DND-41 (cell line): Measurements from ENCODE around the gene ASB16.

ENCODE experiments used
- EZH2 ChIP-seq: IDR thresholded peaks from 3 replicates; pipeline ENCODE4 v1.6.1; 2012; ENCODE audit warnings: borderline replicate concordance, low read depth, mild to moderate bottlenecking, moderate library complexity, low read length, inconsistent platforms; ENCODE audit not compliant: severe bottlenecking
- TF ChIP-seq, protein P1 (sequence below): IDR thresholded peaks from 2 replicates; pipeline ENCODE4 v1.5.1; 2012; ENCODE audit warnings: borderline replicate concordance, low read length, moderate library complexity, mild to moderate bottlenecking; ENCODE audit not compliant: poor library complexity, severe bottlenecking; ENCODE audit errors: extremely low read depth

DNA sequence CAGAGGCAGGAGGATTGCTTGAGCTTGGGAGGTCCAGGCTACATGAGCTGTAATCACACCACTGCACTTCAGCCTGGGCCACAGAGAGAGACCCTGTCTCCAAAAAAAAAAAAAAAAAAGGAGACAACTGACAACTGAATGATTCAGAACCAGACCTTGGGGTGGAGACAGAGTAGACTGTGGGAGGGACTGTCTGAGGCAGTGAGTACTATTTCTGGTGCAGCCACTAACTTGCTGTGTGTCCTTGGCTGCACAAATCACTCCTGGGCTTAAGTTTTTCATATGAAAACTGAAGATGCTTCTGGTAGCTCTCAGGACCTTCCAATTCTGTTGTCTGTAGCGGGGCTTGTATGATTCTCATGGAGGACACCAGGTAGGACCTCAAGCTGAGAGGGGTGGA, 5.8 kb downstream of the ASB16 start:
- TF ChIP-seq, protein P1, sequence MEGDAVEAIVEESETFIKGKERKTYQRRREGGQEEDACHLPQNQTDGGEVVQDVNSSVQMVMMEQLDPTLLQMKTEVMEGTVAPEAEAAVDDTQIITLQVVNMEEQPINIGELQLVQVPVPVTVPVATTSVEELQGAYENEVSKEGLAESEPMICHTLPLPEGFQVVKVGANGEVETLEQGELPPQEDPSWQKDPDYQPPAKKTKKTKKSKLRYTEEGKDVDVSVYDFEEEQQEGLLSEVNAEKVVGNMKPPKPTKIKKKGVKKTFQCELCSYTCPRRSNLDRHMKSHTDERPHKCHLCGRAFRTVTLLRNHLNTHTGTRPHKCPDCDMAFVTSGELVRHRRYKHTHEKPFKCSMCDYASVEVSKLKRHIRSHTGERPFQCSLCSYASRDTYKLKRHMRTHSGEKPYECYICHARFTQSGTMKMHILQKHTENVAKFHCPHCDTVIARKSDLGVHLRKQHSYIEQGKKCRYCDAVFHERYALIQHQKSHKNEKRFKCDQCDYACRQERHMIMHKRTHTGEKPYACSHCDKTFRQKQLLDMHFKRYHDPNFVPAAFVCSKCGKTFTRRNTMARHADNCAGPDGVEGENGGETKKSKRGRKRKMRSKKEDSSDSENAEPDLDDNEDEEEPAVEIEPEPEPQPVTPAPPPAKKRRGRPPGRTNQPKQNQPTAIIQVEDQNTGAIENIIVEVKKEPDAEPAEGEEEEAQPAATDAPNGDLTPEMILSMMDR, result no peak
- no peak for TF ChIP-seq EZH2
